KG1 (cell line): ENCODE results near the gene SLC39A6.
"Not testable (repeated sequence)": the region's sequence is repeated elsewhere in the genome, so short reads cannot be mapped to it uniquely, and the experiment has no call there.

Experiments used
- DNase-seq: peaks from one replicate; lab custom pipeline; 2025; lab: John Stamatoyannopoulos, UW

The SLC39A6 gene

DNA sequence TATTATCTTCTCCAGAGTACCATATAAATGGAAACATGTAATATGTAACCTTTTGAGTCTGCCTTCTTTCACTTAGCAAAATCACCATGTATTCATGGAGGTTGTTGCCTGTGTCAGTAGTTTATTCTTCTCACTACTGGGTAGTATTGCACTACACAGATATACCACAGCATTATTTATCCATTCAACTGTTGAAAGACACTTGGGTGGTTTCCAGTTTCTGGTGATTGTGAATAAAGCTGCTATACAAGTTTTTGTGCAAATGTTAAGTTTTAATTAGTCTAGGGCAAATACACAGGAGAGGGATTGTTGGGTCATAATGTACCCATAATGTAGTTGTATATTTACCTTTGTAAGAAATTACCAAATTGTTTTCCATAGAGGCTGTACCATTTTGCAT lies 32.2 kb downstream of the SLC39A6 start:
- no peak for DNase-seq

DNA sequence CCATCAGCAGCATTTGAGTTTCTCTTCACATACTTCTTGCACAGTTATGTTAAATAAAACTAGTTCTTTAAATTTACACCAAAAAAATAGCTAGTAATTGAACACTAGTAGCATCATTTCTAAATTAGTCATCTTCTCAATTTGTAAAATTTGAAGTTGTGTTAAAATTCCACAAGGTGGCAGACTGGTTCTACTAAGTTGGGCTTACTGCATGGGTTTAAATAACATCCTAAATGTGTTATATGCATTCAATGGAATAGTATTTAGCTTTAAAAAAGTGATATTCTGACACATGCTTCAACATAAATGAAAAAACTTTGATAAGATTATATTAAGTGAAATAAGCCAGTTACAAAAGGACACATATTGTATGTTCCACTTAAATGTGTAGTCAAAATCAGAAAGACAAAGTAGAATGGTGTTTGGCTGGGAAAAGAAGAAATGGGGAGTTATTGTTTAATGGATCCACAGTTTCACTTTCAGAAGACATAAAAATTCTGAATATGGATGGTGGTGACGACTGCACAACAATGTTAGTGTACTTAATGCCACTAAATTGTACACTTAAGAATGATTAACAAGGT lies 33.1 kb downstream of the SLC39A6 start:
- DNase-seq = peak; percentile 18

DNA sequence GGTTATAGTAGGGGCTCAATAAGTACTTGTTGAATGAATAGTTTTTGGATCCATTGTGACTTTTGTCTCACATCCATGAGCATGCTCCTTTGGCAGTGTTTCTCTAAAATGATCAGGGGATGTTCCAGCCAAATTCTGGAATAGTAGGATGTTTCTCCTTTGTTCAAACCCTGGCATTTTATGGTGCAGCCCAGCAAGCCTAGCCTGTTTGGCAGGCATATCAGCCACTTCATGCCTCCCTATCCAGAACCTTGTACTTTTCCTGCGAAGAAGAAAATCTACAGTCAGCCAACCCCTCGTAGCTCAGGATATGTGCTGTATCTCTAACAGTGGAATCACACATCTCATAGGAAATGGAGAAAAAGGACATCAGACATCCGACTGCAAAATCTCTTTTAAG lies 34.7 kb downstream of the SLC39A6 start:
- DNase-seq = no peak

DNA sequence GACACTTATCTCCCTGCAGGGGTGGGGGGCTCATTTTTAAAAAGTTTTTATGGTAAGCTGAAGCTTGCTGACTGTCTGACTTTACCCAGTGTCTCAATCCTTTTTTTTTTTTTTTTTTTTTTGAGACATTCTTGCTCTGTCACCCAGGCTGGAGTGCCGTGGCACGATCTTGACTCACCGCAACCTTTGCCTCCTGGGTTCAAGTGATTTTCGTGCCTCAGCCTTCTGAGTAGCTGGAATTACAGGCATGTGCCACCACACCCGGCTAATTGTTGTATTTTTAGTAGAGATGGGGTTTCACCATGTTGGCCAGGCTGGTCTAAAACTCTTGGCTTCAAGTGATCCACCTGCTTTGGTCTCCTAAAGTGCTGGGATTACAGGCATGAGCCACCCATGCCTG lies 37.0 kb downstream of the SLC39A6 start:
- not testable (repeated sequence) for DNase-seq

DNA sequence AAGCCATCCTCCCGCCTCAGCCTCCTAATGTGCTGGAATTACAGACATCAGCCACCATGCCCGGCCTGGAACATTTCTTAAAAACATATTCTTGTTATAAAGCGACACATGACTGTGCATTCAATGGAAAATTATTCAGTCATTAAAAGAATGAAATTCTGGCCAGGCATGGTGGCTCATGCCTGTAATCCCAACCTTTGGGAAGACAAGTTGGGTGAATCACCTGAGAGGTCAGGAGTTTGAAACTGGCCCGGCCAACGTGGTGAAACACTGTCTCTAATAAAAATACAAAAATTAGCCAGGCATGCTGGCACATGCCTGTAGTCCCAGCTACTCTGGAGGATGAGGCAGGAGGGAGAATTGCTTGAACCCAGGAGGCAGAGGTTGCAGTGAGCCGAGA lies 40.1 kb downstream of the SLC39A6 start:
- DNase-seq = no peak

DNA sequence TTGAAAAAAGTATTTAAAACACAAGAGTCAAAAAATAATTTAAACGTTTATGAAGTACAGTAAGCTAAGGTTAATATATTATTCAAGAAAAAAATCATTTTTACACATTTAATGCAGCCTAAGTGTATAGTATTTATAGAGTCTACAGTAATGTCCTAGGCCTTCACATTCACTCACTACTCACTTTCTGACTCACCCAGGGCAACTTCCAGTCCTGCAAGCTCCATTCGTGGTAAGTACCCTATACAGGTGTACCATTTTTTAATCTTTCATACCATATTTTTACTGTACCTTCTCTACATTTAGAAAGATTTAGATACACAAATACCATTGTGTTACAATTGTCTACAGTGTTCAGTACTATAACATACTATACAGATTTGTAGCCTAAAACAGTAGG lies 40.9 kb downstream of the SLC39A6 start:
- DNase-seq = no peak

DNA sequence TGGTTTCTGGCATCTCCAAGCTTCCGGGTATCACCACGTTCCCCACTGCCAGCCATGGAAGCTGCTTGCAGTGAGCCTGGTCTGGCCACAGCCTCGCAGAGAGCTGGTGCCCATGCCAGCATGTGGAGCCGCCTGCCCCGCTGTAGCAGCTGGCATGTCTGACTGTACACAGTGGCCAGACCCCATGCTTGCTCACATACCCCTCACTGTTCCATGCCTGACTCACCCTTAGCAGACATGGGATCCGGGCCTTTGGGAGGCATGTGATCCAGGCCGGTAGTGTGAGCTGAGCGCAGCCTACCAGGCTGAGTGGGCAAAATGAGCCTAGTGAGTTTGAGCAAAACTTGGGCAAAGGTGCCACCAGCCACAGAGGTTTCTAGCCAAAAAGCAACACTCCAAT lies 43.0 kb downstream of the SLC39A6 start:
- no peak for DNase-seq

DNA sequence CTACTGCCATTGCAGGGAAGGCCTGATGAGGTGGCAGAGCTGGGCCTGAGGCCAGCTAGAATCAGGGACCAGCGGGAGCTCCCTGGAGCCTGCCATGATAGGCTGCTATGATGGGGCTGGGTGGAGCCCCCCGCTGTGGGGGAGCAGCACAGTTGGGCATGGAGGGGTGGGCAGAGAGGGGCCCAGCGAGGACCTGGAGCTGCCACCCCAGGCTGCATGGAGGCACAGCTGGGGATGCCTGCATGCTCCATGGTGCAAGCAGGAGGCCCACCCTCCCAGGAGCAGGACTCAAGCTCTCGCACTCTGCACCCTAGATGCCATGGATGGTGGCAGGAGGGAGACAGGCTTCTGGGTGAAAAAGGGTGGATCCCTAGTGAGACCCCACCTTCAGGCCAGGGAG lies 43.9 kb downstream of the SLC39A6 start:
- no peak for DNase-seq

DNA sequence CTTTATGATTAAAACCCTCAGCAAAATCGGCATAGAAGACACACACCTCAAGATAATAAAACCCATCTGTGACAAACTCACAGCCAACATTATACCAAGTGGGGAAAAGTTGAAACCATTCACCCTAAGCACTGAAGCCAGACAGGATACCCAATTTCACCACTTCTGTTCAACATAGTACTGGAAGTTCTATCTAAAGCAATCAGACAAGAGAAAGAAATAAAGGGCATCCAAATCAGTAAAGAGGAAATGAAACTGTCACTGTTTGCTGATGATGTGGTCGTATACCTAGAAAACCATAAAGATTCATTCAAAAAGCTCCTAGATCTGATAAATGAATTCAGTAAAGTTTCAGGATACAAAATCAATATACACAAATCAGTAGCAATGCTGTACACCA lies 45.4 kb downstream of the SLC39A6 start:
- no peak for DNase-seq

DNA sequence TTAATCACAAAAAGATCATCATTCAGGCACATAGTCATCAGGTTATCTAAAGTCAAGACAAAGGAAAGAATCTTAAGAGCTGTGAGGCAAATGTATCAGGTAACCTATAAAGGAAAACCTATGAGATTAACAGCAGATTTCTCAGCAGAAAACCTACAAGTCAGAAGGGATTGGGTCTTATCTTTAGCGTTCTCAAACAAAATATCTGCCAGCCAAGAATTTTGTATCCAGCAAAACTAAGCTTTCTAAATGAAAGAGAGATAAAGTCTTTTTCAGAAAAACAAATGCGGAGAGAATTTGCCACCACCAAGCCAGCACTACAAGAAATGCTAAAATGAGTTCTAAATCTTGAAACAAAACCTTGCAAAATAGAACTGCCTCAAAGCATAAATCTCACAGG lies 48.0 kb downstream of the SLC39A6 start:
- DNase-seq = not testable (repeated sequence)

DNA sequence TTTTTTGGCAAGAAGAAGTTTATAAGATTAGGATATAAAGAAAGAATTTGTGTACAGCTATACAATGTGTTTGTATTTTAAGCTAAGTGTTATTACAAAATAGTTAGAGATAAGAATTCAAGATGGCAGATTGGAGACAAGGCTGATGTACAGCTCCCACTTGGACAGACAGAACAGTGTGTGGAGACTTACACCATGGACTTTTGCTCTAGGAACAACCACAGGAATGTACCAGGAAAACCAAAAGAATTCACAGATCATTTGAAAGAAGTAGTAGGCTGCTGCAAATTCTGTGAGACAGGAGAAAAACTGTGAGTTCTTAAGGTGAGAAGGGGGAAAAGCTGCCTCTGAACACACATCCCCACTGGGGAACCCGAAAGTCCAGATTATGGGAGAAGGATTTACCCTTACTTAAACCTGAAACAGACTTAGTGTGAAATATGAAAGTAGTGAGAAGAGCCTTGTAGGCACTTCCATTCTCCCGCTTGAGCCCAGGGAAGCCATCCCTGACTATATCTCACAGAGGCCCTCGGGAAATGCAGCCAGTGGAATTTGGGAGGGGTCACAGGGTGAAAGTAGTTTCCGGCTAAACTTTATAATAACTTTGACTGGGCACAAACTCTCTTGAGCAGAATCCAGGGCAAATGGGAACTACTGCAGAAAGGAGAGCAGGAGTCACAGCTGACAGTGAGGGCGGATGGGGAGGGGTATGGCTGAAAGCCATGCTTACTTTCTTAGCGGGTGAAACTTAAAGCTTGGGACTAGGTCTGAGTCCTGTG lies 50.2 kb downstream of the SLC39A6 start:
- DNase-seq = no peak

DNA sequence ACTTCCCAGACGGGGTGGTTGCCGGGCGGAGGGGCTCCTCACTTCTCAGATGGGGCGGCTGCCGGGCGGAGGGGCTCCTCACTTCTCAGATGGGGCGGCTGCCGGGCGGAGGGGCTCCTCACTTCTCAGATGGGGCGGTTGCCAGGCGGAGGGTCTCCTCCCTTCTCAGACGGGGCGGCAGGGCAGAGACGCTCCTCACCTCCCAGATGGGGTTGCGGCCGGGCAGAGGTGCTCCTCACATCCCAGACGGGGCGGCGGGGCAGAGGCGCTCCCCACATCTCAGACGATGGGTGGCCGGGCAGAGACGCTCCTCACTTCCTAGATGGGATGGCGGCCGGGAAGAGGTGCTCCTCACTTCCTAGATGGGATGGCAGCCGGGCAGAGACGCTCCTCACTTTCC lies 51.4 kb downstream of the SLC39A6 start:
- DNase-seq = not testable (repeated sequence)

DNA sequence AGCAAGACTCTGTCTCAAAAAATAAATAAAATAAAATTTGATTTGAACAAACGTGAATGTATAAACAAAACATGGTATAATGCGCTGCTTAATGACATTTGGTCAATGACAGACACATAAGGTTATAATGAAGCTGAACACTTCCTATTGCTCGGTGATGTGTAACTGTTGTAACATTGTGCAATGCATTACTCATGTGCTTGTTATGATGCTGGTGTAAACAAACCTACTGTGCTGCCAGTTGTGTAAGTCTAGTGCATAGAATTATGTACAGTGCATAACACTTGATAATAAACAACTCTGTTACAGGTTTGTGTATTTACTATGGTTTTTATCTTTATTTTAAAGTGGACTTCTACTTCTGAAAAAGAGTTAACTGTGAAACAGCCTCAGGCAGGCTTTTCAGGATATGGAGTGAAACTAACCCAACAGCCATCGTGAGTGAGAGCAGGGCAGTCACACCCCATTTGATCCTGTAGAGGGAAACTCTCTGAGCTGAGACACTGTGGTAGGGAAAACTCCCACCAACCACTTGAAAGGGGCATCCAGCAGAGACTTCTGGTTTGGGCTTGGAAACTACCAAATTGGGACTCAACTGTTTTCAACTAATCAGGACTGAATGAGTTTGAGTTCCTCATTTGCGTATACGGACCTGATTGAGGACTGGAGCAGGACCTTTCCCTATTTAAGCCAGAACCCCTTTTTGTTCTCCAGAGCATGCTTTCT lies 53.1 kb downstream of the SLC39A6 start:
- no peak for DNase-seq

DNA sequence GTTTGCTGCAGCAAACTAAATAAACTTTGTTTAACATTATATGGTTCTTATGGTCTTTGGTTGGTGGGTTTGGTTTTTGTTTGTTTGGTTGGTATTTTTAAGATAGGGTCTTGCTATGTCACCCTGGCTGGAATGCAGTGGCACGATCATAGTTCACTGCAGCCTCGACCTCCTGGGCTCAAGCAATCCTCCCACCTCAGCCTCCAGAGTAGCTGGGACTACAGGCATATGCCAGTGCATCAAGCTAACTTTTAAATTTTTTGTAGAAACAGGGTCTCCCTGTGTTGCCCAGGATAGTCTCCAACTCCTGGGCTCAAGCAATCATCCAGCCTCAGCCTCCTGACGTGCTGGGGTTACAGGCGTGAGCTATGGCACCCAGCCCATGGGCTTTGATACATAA lies 54.7 kb downstream of the SLC39A6 start:
- DNase-seq = no peak

DNA sequence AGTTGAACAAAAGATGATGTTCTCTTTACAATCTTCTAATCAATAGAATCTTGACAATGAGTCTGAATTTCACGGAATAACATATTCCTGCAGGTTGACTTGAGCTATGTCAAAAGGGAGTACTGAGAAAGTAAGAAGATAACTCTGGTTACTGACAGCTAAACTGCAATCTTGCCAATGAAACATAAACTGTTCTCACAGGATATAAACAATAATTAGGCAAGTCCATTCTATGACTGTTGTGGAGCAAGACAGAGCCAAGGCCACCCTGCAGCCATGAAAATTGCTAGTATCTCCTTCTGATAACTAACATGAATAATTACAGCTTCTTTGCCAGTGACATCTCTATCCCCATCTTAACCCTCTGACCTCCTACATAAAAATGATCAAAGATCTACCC lies 55.5 kb downstream of the SLC39A6 start:
- DNase-seq = no peak

DNA sequence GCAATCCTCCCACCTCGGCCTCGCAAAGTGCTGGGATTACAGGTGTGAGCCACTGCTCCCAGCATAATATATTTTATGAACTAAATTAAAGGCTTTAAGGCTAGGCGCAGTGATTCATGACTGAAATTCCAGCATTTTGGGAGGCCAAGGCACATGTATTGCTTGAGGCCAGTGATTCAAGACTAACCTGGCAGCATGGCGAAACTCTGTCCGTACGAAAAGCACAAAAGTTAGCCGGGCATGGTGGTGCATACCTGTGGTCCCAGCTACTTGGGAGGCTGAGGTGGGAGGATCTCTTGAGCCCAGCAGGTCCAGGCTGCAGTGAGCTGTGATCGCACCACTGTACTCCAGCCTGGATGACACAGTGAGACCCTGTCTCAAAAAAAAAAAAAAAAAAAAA lies 56.7 kb downstream of the SLC39A6 start:
- DNase-seq = not testable (repeated sequence)

DNA sequence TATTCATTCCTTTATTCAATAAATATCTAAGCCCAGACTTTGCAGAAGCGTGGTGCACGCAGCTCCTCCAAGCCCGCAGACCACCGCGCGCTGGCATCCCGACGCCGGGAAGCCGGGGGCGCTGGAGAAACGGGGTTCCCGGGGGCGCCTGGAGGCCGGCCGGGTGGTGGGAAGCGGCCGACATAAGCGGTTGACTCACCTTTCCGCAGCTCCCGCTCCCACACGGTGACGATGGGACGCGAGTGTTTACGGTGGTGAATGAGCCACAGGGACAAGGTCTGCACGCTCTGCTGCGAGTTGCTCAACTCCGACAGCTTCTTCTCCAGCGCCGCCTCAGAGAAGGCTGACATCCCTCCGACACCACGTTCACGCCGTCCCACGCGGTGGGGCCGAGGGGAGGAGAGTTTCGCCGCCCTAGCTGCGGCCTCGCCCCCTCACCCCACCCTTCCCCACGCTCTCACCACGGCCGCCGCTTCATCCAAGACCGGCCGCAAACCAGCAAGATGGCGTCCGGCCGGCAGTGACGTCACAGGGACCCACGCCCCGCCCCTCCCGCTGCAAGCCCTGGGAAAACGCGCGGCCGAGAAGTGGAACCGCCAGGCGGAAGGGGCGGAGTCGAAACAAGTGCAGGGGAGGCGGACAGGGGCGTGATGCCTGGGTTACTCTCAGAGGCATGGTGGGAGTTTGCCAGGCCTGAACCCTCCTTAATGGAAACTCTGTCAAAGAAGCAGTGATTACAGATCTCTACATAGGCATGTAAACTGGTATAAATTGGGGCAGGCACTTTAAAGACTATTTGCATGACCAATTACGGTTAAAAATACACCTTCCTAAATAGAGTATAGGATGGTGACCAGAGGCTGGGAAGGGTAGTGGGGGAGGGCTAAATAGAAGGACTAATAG lies 61.8 kb downstream of the SLC39A6 start, which contains the start of gene RPRD1A:
Gene RPRD1A (minus strand): TSS at position 505 of the 903 bp plus-strand sequence. CDS start 155 bp downstream, at position 350.
- peak; percentile 91 for DNase-seq

DNA sequence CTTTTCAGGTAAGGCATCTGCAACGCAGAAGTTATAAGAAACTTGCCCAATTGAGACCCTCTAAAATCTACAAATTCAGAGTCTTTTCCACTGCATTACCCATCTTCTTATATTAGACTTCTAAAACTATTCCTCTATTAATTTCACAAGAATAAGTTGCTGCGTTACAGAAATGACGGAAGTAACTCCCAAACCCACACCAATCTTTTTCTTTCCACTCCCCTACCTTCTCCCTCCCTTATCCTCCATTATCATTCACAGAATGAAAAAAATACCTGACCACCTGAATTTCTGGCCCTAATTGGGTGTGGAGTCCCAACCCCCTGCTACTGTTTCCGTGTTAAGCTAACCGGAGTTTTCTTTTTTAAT lies 62.5 kb downstream of the SLC39A6 start:
- DNase-seq = peak; percentile 16

DNA sequence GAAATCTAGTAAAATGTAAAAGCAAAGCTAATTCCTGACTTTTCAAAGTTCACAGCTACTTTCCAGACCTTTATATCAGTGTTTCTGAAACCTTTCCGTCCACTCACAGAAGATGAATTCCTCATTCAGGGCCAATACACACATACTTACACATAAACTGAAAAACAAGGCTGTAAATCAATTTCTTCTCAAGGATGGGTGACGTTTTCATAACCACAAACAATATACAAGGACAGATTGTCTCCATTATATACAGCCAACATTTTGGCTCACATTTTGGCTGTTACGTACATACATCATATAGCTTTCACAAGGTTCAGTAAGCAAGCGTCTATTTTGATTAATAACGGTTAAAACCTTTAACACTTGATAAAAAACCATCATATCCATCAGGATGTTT lies 63.1 kb downstream of the SLC39A6 start:
- DNase-seq = no peak

DNA sequence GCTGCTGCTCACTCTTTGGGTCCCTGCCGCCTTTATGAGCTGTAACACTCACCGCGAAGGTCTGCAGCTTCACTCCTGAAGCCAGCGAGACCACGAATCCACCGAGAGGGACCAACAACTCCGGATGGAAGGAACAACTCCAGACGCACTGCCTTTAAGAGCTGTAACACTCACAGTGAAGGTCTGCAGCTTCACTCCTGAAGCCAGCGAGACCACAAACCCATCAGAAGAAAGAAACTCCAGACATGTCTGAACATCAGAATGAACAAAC lies 64.4 kb downstream of the SLC39A6 start:
- DNase-seq = not testable (repeated sequence)

DNA sequence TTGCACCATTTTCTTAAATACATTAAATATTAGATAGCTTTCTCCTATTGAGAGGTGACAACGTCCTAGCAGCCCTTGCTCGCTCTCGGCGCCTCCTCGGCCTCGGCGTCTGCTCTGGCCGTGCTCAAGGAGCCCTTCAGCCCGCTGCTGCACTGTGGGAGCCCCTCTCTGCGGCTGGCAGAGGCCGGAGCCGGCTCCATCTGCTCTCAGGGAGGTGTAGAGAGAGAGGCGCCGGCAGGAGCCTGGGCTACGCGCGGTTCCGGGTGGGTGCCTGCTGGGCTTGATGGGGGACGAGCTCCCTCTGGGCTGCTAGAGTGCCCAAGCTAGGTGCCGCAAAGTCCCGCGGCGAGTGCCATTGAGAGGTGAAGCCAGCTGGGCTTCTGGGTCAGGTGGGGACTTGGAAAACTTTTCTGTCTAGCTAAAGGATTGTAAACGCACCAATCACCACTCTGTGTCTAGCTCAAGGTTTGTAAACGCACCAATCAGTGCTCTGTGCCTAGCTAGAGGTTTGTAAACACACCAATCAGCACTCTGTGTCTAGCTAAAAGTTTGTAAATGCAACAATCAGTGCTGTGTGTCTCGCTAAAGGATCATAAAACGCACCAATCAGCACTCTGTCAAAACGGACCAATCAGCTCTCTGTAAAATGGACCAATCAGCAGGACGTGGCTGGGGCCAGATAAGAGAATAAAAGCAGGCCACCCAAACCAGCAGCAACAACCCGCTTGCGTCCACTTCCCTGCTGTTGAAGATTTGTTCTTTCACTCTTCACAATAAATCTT lies 64.9 kb downstream of the SLC39A6 start:
- no peak for DNase-seq

DNA sequence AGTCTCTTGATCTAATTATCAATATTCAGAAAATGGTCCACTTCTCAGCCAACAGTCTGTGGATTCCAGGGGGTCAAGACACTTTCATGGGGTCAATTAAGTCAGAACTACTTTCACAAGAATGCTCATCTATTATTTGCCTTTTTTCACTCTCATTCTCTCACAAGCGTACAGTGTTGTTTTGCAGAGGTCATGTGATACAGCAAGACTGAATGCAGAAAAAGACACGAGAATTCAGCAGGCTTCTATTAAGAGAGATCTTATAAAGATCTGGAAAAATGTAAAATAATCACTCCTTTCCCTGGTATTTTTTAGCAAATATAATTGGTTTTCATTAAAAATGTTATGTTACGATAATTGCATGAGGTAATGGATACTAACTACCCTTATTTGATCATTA lies 70.5 kb downstream of the SLC39A6 start:
- DNase-seq = no peak
